Osteocyte (in vitro differentiated cells): Measurements from ENCODE around the gene TWIST2. TPM values are rescaled to one million over a fixed set of nuclear protein-coding genes. Genes with fewer than 3 reads are reported as not detected.

Experiments
- DNase-seq: peaks from one replicate; pipeline ENCODE4 v3.0.0; 2021; ENCODE audit warnings: mixed read lengths; ENCODE audit not compliant: unreplicated experiment; ENCODE audit errors: extremely low spot score
- H3K27ac Mint-ChIP-seq: one replicate; pipeline ENCODE4 v1.8.0; 2021; ENCODE audit warnings: mild to moderate bottlenecking, mixed read lengths; ENCODE audit not compliant: unreplicated experiment
- H3K27me3 Mint-ChIP-seq: one replicate; pipeline ENCODE4 v1.8.0; 2021; ENCODE audit warnings: mixed read lengths; ENCODE audit not compliant: unreplicated experiment
- H3K36me3 Mint-ChIP-seq: one replicate; pipeline ENCODE4 v1.8.0; 2021; ENCODE audit warnings: mixed read lengths; ENCODE audit not compliant: unreplicated experiment
- H3K4me1 Mint-ChIP-seq: one replicate; pipeline ENCODE4 v1.8.0; 2021; ENCODE audit warnings: mixed read lengths; ENCODE audit not compliant: unreplicated experiment
- H3K4me3 Mint-ChIP-seq: one replicate; pipeline ENCODE4 v1.8.0; 2021; ENCODE audit warnings: mild to moderate bottlenecking, moderate library complexity, mixed read lengths; ENCODE audit not compliant: unreplicated experiment
- H3K9me3 Mint-ChIP-seq: one replicate; pipeline ENCODE4 v1.8.0; 2021; ENCODE audit warnings: mixed read lengths; ENCODE audit not compliant: unreplicated experiment
- total RNA-seq: library from RNA; stranded (reverse); gene quantifications from 2 replicates; pipeline ENCODE4 v1.2.1, GENCODE V29; 2021
- TF ChIP-seq, protein P1 (sequence below): fragments of 200-600 bp; sonication (generic); IDR thresholded peaks from 2 replicates; pipeline ENCODE4 v1.5.0; 2021; ENCODE audit warnings: antibody characterized with exemption, mild to moderate bottlenecking, moderate library complexity

Gene TWIST2
- total RNA-seq, 1 donor from 2014 or later: 6.0 TPM

DNA sequence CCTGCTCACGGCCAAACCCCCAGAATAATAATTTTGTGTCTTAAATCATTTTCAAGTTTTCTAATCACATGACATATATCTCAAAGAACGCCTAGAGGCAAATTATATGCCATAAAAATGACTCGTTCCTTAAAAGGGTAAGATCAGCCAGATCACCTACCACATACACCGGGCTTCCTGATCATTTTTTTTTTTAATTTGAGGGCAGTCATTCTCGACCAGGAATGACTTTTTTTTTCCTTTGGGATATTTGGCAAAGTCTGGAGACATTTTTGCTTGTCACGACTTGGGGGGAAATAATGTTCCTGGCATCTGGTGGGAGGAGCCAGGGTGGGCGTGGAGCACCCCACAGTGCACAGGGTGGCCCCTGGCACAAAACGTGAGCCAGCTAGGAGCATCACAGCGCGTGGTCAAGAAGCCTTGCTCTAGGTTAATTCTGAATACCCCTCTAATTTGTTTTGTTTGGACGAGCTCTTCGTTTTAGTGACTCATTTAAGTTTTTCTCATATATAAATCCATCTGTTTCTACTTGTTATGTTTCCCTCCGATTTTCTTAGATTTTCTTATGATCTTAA, 94.9 kb downstream of the TWIST2 start:
- Mint-ChIP-seq H3K4me3 (no peak overlapping the region), H3K4me1 (peaks cover 4% of the 10 kb centered on the region), H3K9me3 (no peaks in the 10 kb centered on the region), H3K36me3 (no peaks in the 10 kb centered on the region), H3K27me3 (peaks cover 2% of the 10 kb centered on the region), H3K27ac (no peak overlapping the region)
- DNase-seq: peak; percentile 57
- TF ChIP-seq, protein P1, sequence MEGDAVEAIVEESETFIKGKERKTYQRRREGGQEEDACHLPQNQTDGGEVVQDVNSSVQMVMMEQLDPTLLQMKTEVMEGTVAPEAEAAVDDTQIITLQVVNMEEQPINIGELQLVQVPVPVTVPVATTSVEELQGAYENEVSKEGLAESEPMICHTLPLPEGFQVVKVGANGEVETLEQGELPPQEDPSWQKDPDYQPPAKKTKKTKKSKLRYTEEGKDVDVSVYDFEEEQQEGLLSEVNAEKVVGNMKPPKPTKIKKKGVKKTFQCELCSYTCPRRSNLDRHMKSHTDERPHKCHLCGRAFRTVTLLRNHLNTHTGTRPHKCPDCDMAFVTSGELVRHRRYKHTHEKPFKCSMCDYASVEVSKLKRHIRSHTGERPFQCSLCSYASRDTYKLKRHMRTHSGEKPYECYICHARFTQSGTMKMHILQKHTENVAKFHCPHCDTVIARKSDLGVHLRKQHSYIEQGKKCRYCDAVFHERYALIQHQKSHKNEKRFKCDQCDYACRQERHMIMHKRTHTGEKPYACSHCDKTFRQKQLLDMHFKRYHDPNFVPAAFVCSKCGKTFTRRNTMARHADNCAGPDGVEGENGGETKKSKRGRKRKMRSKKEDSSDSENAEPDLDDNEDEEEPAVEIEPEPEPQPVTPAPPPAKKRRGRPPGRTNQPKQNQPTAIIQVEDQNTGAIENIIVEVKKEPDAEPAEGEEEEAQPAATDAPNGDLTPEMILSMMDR: no peak

DNA sequence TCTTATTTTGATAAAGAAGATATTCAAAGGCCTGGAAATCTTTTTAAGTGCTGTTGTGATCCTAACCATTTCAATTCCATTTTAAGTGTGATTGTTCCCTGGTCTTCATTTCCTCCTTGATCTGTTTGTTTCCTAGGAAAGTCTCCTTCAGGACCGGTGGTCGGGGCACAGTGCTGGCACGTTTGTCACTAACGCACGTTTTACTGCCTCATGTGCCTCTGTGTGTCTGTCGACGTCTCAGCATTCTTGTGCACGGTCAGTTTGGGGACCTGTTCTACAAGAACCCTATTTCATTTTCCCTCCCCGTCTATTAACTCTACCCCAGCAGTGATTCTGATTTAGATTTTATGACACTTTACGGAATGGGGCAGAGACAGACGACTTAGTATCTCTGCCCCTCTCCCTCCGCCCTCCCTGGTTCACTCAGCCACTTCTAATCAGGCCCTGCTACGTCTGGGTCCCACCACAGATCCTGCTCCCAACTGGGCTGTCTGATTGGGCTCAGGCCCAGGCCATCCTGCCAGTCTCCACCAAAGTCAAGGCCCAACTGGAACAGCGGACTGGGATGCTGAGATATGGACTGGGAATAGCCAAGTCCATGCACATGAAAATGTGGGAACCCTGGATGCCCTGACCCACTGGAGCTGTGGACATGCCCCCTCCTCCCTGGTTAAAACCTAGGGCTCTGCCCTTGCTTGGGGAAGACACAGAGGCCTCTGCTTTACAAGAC, 95.6 kb downstream of the TWIST2 start:
- no peak overlapping the region for H3K27ac Mint-ChIP-seq
- H3K4me3 Mint-ChIP-seq: no peak overlapping the region
- H3K9me3 Mint-ChIP-seq: no peaks in the 10 kb centered on the region
- peak; percentile 69 for DNase-seq
- TF ChIP-seq, protein P1: no peak
- peaks cover 7% of the 10 kb centered on the region for H3K4me1 Mint-ChIP-seq
- no peaks in the 10 kb centered on the region for H3K27me3 Mint-ChIP-seq
- H3K36me3 Mint-ChIP-seq: no peaks in the 10 kb centered on the region

DNA sequence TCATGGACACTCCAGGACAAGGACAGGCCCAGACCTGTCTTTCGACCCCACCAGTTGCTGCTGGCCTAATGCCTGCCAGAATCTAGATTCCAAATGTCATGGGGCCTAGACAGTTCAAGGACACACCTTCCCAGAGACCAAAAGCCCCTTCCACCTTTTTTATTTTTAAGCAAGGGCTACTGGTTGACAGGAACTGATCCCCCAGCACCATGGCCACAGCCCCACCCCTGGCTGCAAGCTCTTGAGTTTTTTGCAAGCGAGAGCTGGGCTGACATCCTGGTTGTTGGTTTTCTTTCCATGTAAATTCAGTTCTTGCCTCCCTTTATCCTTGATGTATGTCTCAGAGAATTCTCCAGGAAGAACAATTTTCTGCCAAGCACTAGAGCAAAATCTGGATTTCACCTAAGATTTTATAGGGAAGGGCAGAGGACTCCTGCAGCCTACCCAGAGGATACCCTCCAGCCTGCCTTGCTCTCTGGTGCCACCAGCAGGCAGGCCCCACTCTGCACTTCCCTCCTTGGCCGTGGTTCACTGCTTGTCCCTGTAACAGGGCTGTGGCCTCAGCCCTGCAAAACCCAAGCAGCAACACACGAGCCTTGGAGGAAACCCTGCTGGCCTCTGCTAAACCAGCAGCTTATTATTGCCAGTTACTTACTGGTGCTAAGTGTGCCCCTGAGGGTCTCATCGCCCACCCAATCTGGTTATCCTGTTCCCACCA, 97.7 kb downstream of the TWIST2 start:
- peak; percentile 87 for DNase-seq
- H3K27ac Mint-ChIP-seq: no peak overlapping the region
- H3K4me3 Mint-ChIP-seq: no peak overlapping the region
- no peaks in the 10 kb centered on the region for H3K27me3 Mint-ChIP-seq
- peaks cover 9% of the 10 kb centered on the region for H3K4me1 Mint-ChIP-seq
- no peaks in the 10 kb centered on the region for H3K9me3 Mint-ChIP-seq
- no peaks in the 10 kb centered on the region for H3K36me3 Mint-ChIP-seq
- TF ChIP-seq, protein P1: peak; percentile 89

DNA sequence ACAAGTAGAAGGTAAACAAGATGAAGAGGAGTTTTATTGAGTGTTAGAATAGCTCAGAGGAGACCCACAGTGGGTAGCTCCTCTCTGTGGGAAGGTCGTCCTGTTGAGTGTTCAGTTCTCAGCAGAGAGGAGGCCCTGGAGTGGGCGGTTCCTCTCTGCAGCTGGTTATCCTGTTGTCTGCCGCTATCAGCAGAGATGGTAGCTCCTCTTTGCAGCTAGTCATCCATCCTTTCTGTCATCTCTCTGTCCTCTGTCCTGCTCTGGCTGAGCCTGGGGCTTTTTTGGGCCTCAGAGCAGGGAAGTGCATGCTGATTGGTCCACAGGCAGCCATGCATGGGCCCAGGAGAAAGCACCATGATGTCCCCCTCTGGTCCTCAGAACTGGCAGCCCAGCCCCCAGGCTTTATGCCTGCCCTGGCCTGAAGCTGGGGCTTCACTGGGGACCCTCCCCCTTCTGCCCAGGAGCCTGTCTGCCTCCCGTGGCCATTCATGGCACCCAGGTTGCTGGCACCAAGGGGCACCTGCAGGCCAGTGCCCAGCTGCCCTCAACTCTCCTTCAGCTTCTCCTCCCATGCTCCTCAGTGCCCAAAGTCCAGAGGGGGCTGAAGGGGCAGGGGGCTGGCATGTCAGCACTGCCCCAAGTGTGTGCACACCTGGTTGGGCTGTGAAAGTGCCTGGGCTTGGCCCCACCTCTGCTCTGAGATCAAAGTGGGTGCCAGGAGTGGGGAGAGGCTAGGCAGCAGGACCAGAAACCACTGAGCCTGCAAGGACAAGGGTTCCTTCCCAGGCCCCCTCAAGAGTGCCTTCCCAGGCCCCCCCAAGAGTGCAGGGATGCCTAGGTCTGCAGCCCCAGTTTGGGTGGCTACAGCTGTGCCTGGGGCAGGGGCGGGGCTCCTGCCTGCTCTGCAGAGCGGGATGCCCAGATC, 98.7 kb downstream of the TWIST2 start:
- H3K4me3 Mint-ChIP-seq: no peak overlapping the region
- TF ChIP-seq, protein P1: no peak
- H3K4me1 Mint-ChIP-seq: peaks cover 9% of the 10 kb centered on the region
- no peaks in the 10 kb centered on the region for H3K9me3 Mint-ChIP-seq
- DNase-seq: peak; percentile 72
- H3K36me3 Mint-ChIP-seq: no peaks in the 10 kb centered on the region
- H3K27ac Mint-ChIP-seq: no peak overlapping the region
- peaks cover 8% of the 10 kb centered on the region for H3K27me3 Mint-ChIP-seq
